Panc1 (cell line): Measurements from ENCODE around the gene SIGLEC15.

Experiments
- CTCF ChIP-seq: fragments of 450-650 bp; IDR thresholded peaks from 2 replicates; pipeline ENCODE4 v1.5.1; 2017; ENCODE audit warnings: mild to moderate bottlenecking
- TF ChIP-seq, protein P1 (sequence below), 2 experiments: IDR thresholded peaks; 2 replicates each; pipeline ENCODE4 v1.6.1; 2011 to 2012; ENCODE audit warnings: low read depth in 2 of 2, control low read depth in 1 of 2, low read length in 1 of 2, mild to moderate bottlenecking in 1 of 2, moderate library complexity in 1 of 2; ENCODE audit not compliant: insufficient read depth in 1 of 2

DNA sequence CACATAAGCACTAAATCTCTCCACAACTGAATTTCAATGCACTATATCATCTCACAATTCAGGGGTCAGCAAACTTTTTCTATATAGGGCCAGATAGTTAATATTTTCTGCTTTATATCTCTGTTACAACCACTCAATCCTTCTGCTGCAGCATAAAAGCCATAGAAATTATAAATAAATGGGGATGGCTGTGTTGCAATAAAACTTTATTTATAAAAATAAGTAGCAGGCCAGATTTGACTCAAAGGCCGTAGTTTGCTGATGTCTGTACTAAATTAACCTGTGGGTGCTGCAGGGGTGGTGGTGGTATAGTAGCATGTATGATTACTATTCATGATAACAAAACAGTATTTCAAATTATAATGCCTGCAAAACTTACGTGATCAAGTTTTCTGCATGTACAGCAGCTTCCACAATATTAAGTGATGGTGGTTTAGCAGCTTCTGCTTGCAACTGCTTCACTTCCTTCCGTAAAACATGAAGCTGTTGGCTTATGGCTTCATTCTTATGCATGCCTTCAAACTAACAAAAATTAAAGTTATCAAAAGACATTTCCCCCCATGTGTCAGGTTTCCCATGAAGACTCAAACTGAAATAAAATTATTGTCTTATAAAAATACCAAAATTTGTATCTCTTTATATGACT lies 64.1 kb downstream of the SIGLEC15 start:
- no peak for TF ChIP-seq CTCF
- TF ChIP-seq, protein P1, sequence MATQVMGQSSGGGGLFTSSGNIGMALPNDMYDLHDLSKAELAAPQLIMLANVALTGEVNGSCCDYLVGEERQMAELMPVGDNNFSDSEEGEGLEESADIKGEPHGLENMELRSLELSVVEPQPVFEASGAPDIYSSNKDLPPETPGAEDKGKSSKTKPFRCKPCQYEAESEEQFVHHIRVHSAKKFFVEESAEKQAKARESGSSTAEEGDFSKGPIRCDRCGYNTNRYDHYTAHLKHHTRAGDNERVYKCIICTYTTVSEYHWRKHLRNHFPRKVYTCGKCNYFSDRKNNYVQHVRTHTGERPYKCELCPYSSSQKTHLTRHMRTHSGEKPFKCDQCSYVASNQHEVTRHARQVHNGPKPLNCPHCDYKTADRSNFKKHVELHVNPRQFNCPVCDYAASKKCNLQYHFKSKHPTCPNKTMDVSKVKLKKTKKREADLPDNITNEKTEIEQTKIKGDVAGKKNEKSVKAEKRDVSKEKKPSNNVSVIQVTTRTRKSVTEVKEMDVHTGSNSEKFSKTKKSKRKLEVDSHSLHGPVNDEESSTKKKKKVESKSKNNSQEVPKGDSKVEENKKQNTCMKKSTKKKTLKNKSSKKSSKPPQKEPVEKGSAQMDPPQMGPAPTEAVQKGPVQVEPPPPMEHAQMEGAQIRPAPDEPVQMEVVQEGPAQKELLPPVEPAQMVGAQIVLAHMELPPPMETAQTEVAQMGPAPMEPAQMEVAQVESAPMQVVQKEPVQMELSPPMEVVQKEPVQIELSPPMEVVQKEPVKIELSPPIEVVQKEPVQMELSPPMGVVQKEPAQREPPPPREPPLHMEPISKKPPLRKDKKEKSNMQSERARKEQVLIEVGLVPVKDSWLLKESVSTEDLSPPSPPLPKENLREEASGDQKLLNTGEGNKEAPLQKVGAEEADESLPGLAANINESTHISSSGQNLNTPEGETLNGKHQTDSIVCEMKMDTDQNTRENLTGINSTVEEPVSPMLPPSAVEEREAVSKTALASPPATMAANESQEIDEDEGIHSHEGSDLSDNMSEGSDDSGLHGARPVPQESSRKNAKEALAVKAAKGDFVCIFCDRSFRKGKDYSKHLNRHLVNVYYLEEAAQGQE (IDR thresholded peaks at IDR 0.05; ENCODE audit: insufficient read depth in 1 of 2, low read depth in 2 of 2, low read length in 1 of 2): no peak
